SK-N-SH (cell line): ENCODE measurements around the gene NUDCD3.

Experiments used
- EP300 ChIP-seq, 2 experiments: IDR thresholded peaks; 2 replicates each; pipeline versions ENCODE4 v1.4.0 to v1.6.1; 2012; ENCODE audit warnings: borderline replicate concordance in 1 of 2, low read depth in 1 of 2, low read length in 1 of 2
- EZH2phosphoT487 ChIP-seq: fragments of 200-600 bp; sonication (generic); IDR thresholded peaks from 2 replicates; pipeline ENCODE4 v1.6.1; 2017; ENCODE audit warnings: low read depth, mixed run types, mild to moderate bottlenecking, antibody characterized with exemption, moderate library complexity, borderline replicate concordance
- FOSL2 ChIP-seq: IDR thresholded peaks from 2 replicates; pipeline ENCODE4 v1.4.0; 2012; ENCODE audit warnings: low read depth, mild to moderate bottlenecking, moderate library complexity, borderline replicate concordance
- GABPA ChIP-seq: IDR thresholded peaks from 2 replicates; pipeline ENCODE4 v1.4.0; 2012; ENCODE audit warnings: low read depth, mild to moderate bottlenecking
- JUND ChIP-seq: IDR thresholded peaks from 2 replicates; pipeline ENCODE4 v1.4.0; 2012
- NRF1 ChIP-seq: IDR thresholded peaks from 2 replicates; pipeline ENCODE4 v1.6.1; 2012; ENCODE audit warnings: low read depth, mild to moderate bottlenecking, low read length
- RCOR1 ChIP-seq: fragments of 150-350 bp; IDR thresholded peaks from 2 replicates; pipeline ENCODE4 v1.6.1; 2017; ENCODE audit warnings: antibody characterized with exemption, low read length
- SMC3 ChIP-seq: IDR thresholded peaks from 2 replicates; pipeline ENCODE4 v1.6.1; 2012; ENCODE audit warnings: low read depth, low read length, improper control_type of control experiment
- YY1 ChIP-seq: IDR thresholded peaks from 2 replicates; pipeline ENCODE4 v1.4.0; 2012; ENCODE audit warnings: low read depth, mild to moderate bottlenecking
- TF ChIP-seq, protein P1 (sequence below): IDR thresholded peaks from 2 replicates; pipeline ENCODE4 v1.4.0; 2012; ENCODE audit warnings: low read depth, borderline replicate concordance
- TF ChIP-seq, protein P2 (sequence below): IDR thresholded peaks from 2 replicates; pipeline ENCODE4 v1.4.0; 2012; ENCODE audit warnings: low read depth
- TF ChIP-seq, protein P3 (sequence below): fragments of 150-350 bp; IDR thresholded peaks from 2 replicates; pipeline ENCODE4 v1.6.1; 2017; ENCODE audit warnings: antibody characterized with exemption, low read length, low read depth, borderline replicate concordance
- TF ChIP-seq, protein P4 (sequence below): IDR thresholded peaks from 2 replicates; pipeline ENCODE4 v1.6.1; 2012; ENCODE audit warnings: mild to moderate bottlenecking, low read depth, low read length, moderate library complexity

DNA sequence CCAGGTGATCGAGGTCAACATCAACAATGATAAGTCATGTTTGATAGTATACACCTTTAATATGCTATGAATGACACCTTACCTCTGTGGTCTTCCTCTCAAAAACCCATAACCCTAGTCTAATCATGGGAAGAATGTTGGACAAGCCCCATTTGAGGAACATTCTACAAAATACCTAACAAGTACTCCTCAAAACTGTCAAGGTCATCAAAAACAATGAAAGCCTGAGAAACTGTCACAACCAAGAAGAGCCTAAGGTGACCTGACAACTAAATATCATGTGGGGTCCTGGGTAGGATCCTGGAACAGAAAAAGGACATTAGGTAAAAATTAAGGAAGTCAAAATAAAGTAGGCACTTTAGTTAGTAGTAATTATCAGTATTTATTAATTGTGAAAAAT is 5.9 kb upstream of the NUDCD3 start:
- no peak for TF ChIP-seq EZH2phosphoT487
- TF ChIP-seq, protein P1, sequence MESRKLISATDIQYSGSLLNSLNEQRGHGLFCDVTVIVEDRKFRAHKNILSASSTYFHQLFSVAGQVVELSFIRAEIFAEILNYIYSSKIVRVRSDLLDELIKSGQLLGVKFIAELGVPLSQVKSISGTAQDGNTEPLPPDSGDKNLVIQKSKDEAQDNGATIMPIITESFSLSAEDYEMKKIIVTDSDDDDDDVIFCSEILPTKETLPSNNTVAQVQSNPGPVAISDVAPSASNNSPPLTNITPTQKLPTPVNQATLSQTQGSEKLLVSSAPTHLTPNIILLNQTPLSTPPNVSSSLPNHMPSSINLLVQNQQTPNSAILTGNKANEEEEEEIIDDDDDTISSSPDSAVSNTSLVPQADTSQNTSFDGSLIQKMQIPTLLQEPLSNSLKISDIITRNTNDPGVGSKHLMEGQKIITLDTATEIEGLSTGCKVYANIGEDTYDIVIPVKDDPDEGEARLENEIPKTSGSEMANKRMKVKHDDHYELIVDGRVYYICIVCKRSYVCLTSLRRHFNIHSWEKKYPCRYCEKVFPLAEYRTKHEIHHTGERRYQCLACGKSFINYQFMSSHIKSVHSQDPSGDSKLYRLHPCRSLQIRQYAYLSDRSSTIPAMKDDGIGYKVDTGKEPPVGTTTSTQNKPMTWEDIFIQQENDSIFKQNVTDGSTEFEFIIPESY: no peak
- no peak for TF ChIP-seq GABPA
- TF ChIP-seq, protein P2, sequence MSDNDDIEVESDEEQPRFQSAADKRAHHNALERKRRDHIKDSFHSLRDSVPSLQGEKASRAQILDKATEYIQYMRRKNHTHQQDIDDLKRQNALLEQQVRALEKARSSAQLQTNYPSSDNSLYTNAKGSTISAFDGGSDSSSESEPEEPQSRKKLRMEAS: no peak
- no peak for TF ChIP-seq NRF1
- TF ChIP-seq EP300 (IDR thresholded peaks at IDR 0.05; ENCODE audit: borderline replicate concordance in 1 of 2, low read depth in 1 of 2, low read length in 1 of 2): no peak
- no peak for TF ChIP-seq RCOR1
- no peak for TF ChIP-seq SMC3
- no peak for TF ChIP-seq YY1
- no peak for TF ChIP-seq JUND
- TF ChIP-seq, protein P3, sequence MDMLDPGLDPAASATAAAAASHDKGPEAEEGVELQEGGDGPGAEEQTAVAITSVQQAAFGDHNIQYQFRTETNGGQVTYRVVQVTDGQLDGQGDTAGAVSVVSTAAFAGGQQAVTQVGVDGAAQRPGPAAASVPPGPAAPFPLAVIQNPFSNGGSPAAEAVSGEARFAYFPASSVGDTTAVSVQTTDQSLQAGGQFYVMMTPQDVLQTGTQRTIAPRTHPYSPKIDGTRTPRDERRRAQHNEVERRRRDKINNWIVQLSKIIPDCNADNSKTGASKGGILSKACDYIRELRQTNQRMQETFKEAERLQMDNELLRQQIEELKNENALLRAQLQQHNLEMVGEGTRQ: no peak
- TF ChIP-seq, protein P4, sequence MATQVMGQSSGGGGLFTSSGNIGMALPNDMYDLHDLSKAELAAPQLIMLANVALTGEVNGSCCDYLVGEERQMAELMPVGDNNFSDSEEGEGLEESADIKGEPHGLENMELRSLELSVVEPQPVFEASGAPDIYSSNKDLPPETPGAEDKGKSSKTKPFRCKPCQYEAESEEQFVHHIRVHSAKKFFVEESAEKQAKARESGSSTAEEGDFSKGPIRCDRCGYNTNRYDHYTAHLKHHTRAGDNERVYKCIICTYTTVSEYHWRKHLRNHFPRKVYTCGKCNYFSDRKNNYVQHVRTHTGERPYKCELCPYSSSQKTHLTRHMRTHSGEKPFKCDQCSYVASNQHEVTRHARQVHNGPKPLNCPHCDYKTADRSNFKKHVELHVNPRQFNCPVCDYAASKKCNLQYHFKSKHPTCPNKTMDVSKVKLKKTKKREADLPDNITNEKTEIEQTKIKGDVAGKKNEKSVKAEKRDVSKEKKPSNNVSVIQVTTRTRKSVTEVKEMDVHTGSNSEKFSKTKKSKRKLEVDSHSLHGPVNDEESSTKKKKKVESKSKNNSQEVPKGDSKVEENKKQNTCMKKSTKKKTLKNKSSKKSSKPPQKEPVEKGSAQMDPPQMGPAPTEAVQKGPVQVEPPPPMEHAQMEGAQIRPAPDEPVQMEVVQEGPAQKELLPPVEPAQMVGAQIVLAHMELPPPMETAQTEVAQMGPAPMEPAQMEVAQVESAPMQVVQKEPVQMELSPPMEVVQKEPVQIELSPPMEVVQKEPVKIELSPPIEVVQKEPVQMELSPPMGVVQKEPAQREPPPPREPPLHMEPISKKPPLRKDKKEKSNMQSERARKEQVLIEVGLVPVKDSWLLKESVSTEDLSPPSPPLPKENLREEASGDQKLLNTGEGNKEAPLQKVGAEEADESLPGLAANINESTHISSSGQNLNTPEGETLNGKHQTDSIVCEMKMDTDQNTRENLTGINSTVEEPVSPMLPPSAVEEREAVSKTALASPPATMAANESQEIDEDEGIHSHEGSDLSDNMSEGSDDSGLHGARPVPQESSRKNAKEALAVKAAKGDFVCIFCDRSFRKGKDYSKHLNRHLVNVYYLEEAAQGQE: no peak
- TF ChIP-seq FOSL2: no peak
